PC-3 (cell line): ENCODE measurements around the gene TRAPPC3L. TPM values are rescaled to one million over a fixed set of nuclear protein-coding genes. Genes with fewer than 3 reads are reported as not detected.

Experiments used
- ATAC-seq: fragments of 200-7000 bp; cut with Tn5 transposase; 2 replicates; pipeline ENCODE4 v1.9.1; 2020; ENCODE audit warnings: mild to moderate bottlenecking, moderate library complexity
- BruUV-seq: library from RNA; stranded (reverse); fragments of 400-500 nt; replicated peaks from 2 replicates; lab custom pipeline; 2021; lab: Mats Ljungman, UMichigan
- CTCF ChIA-PET: fragments of 300-600 bp; sonication (Branson Sonifier 250); formaldehyde crosslinking; loops from one replicate; lab custom pipeline; 2022; ENCODE audit warnings: antibody characterized with exemption; lab: Charles Lee
- POLR2A ChIA-PET: fragments of 300-600 bp; sonication (Branson Sonifier 250); formaldehyde crosslinking; loops from one replicate; lab custom pipeline; 2022; ENCODE audit warnings: antibody characterized with exemption; ENCODE audit not compliant: unreplicated experiment; lab: Charles Lee
- DNase-seq: peaks from one replicate; pipeline ENCODE4 v3.0.0-alpha.2; 2015
- H2AFZ ChIP-seq: fragments of 300-600 bp; sonication (generic); 2 replicates; pipeline ENCODE4 v1.6.0; 2016; ENCODE audit warnings: antibody characterized with exemption, low read length
- H3F3A ChIP-seq: fragments of 300-600 bp; sonication (generic); one replicate; pipeline ENCODE4 v1.6.0; 2017; ENCODE audit warnings: antibody characterized with exemption, low read length, control low read depth, mild to moderate bottlenecking; ENCODE audit not compliant: unreplicated experiment
- H3K27ac ChIP-seq: fragments of 300-600 bp; sonication (generic); 2 replicates; pipeline ENCODE4 v1.5.1; 2016; ENCODE audit warnings: mild to moderate bottlenecking, low read length
- H3K27me3 ChIP-seq: fragments of 300-600 bp; sonication (generic); 2 replicates; pipeline ENCODE4 v1.6.1; 2016; ENCODE audit warnings: low read length, mixed read lengths
- H3K36me3 ChIP-seq: fragments of 300-600 bp; sonication (generic); 2 replicates; pipeline ENCODE4 v1.6.1; 2016; ENCODE audit warnings: low read depth, mixed run types, low read length, mixed read lengths
- H3K4me1 ChIP-seq: fragments of 300-600 bp; sonication (generic); 2 replicates; pipeline ENCODE4 v1.5.1; 2016; ENCODE audit warnings: low read length; ENCODE audit not compliant: insufficient read depth
- H3K4me2 ChIP-seq: fragments of 300-600 bp; sonication (generic); 2 replicates; pipeline ENCODE4 v1.6.0; 2016; ENCODE audit warnings: low read length
- H3K4me3 ChIP-seq: fragments of 300-600 bp; sonication (generic); 2 replicates; pipeline ENCODE4 v1.5.1; 2016; ENCODE audit warnings: mild to moderate bottlenecking, low read length, mixed read lengths
- H3K79me2 ChIP-seq: fragments of 300-600 bp; sonication (generic); 2 replicates; pipeline ENCODE4 v1.6.1; 2017; ENCODE audit warnings: low read length, mixed read lengths
- H3K9ac ChIP-seq: fragments of 300-600 bp; sonication (generic); 2 replicates; pipeline ENCODE4 v1.6.0; 2016; ENCODE audit warnings: mild to moderate bottlenecking, low read length
- H3K9me2 ChIP-seq: fragments of 300-600 bp; sonication (generic); replicated peaks from 2 replicates; pipeline ENCODE4 v1.6.1; 2016; ENCODE audit warnings: mixed run types, low read length, mixed read lengths
- H3K9me3 ChIP-seq: fragments of 300-600 bp; sonication (generic); 2 replicates; pipeline ENCODE4 v1.6.1; 2016; ENCODE audit warnings: low read length, mixed read lengths
- H4K20me1 ChIP-seq: fragments of 300-600 bp; sonication (generic); 2 replicates; pipeline ENCODE4 v1.6.1; 2016; ENCODE audit warnings: low read length, mixed read lengths
- EZH2 ChIP-seq: fragments of 300-600 bp; sonication (generic); IDR thresholded peaks from one replicate; pipeline ENCODE4 v1.6.1; 2017; ENCODE audit warnings: antibody characterized with exemption, mild to moderate bottlenecking, low read length; ENCODE audit not compliant: unreplicated experiment
- EZH2phosphoT487 ChIP-seq: fragments of 300-600 bp; sonication (generic); IDR thresholded peaks from 2 replicates; pipeline ENCODE4 v1.6.1; 2018; ENCODE audit warnings: mild to moderate bottlenecking, antibody characterized with exemption, low read length, borderline replicate concordance
- intact Hi-C: fragments of 100-400 bp; cut with micrococcal nuclease; formaldehyde crosslinking; loops from 2 replicates; pipeline ENCODE4 v1.9.0; 2023
- total RNA-seq: library from RNA; depleted of rRNA; stranded (reverse); fragments of >200 nt; gene quantifications from 2 replicates; pipeline ENCODE4 v1.2.3, GENCODE V29; 2014
- TF ChIP-seq, protein P1 (sequence below): fragments of 300-600 bp; sonication (generic); conservative IDR thresholded peaks from 2 replicates; pipeline ENCODE4 v1.5.1; 2017; ENCODE audit warnings: antibody characterized with exemption, low read depth, mild to moderate bottlenecking, low read length

Gene TRAPPC3L
- total RNA-seq, 1 experiment from 2014 or later, result not detected

DNA sequence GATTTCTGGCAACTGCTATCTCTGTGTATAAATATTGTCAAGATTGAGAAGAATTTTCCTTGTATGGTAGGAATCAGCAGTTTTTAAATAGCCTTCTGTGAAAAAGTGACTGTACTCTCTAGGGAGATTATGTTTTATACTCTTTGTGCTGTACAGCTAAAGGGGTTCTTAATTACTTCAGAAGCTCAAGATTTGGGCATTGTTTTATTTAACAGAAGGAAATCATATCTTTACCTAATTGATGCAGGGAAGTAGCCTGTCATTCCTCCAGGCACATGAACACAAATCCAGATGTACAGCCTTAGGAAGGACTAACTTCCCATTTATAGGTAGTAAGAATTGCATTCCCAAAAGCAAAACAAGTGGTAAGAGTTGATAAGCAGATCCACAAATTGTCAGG lies 32.8 kb downstream of the TRAPPC3L start:
- no peak overlapping the region for H2AFZ ChIP-seq
- H3K9me3 ChIP-seq, result no peaks in the 10 kb centered on the region
- no peak overlapping the region for H3K4me3 ChIP-seq
- 0 out of 2 replicates have a peak, but pooled peaks cover 5% of the 10 kb centered on the region for H3K4me1 ChIP-seq
- ChIA-PET POLR2A (no interaction called here), CTCF (no interaction called here)
- TF ChIP-seq EZH2phosphoT487 (no peak), EZH2 (no peak)
- TF ChIP-seq, protein P1, sequence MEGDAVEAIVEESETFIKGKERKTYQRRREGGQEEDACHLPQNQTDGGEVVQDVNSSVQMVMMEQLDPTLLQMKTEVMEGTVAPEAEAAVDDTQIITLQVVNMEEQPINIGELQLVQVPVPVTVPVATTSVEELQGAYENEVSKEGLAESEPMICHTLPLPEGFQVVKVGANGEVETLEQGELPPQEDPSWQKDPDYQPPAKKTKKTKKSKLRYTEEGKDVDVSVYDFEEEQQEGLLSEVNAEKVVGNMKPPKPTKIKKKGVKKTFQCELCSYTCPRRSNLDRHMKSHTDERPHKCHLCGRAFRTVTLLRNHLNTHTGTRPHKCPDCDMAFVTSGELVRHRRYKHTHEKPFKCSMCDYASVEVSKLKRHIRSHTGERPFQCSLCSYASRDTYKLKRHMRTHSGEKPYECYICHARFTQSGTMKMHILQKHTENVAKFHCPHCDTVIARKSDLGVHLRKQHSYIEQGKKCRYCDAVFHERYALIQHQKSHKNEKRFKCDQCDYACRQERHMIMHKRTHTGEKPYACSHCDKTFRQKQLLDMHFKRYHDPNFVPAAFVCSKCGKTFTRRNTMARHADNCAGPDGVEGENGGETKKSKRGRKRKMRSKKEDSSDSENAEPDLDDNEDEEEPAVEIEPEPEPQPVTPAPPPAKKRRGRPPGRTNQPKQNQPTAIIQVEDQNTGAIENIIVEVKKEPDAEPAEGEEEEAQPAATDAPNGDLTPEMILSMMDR, result no peak
- no peaks in the 10 kb centered on the region for H3K79me2 ChIP-seq
- intact Hi-C loops, result no loop called here
- no peak overlapping the region for H3K9ac ChIP-seq
- no peaks in the 10 kb centered on the region for H3K36me3 ChIP-seq
- H3F3A ChIP-seq, result no peaks in the 10 kb centered on the region
- H3K9me2 ChIP-seq, result no peaks in the 10 kb centered on the region
- DNase-seq, result no peak
- H3K4me2 ChIP-seq, result no peak overlapping the region
- no peaks in the 10 kb centered on the region for H4K20me1 ChIP-seq
- no peaks in the 10 kb centered on the region for H3K27me3 ChIP-seq
- BruUV-seq, result no TSS peak
- no peak for ATAC-seq
- H3K27ac ChIP-seq, result no peak overlapping the region

GRCh38 chr6:116512111-116512559 lies 33.3 kb downstream of the TRAPPC3L start:
- Histone ChIP-seq H3K27ac (no peak overlapping the region), H3K9ac (no peak overlapping the region), H3K9me3 (no peaks in the 10 kb centered on the region), H3K79me2 (no peaks in the 10 kb centered on the region), H3K36me3 (no peaks in the 10 kb centered on the region), H4K20me1 (no peaks in the 10 kb centered on the region), H3K4me3 (no peak overlapping the region), H2AFZ (peak overlapping the region; percentile 59; the same call in 1 of the 2 replicates), H3K4me2 (no peak overlapping the region), H3K9me2 (no peaks in the 10 kb centered on the region), H3F3A (no peaks in the 10 kb centered on the region), H3K27me3 (no peaks in the 10 kb centered on the region), H3K4me1 (0 out of 2 replicates have a peak, but pooled peaks cover 5% of the 10 kb centered on the region)
- ChIA-PET POLR2A (no interaction called here), CTCF (interaction anchor here (0.6 to 1.0 kb wide), 5 partner anchors 18 to 66 kb away, joined by 3 to 9 read pairs (median 4); no protein-coding TSS in a partner anchor)
- intact Hi-C loops, result no loop called here
- ATAC-seq, result no peak
- TF ChIP-seq EZH2phosphoT487 (no peak), EZH2 (no peak)
- TF ChIP-seq, protein P1, result no peak
- no peak for DNase-seq
- BruUV-seq, result no TSS peak

DNA sequence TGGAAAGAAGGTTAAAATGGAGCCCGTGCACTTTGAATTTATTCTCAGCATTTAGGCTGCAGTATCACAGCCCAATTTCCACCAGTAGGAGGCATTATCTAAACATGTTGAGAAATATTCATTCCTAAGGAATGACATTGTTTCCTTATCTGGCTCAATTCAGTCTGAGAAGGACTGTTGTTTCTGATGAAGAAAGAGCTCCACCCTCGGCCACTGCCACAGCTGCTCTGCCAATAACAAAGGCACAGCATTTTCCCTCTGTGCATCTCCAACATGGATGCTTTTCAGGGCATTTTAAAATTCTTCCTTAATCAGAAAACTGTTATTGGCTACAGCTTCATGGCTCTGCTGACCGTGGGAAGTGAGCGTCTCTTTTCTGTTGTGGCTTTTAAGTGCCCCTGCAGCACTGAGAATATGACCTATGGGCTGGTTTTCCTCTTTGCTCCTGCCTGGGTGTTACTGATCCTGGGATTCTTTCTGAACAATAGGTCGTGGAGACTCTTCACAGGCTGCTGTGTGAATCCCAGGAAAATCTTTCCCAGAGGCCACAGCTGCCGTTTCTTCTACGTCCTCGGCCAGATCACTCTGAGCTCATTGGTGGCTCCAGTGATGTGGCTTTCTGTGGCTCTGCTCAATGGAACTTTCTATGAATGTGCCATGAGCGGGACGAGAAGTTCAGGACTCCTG lies 33.9 kb downstream of the TRAPPC3L start, which contains the start of gene CALHM5:
CALHM5 (plus strand) TSS at position 216 of the 687 bp plus-strand sequence; CDS start at position 274, 58 bp downstream.
- DNase-seq (peak; percentile 83), ATAC-seq (peak; percentile 81)
- no peak within 1 kb of the TSS for H3K4me3 ChIP-seq
- no peaks in the 10 kb centered on the region for H3K36me3 ChIP-seq
- H3K9me3 ChIP-seq, result no peaks in the 10 kb centered on the region
- POLR2A ChIA-PET, result no interaction called here
- TF ChIP-seq, protein P1, result peak; percentile 71
- TF ChIP-seq EZH2phosphoT487, result no peak
- no peaks in the 10 kb centered on the region for H3K79me2 ChIP-seq
- H3K9me2 ChIP-seq, result no peaks in the 10 kb centered on the region
- intact Hi-C loops, result no loop called here
- no peaks in the 10 kb centered on the region for H3F3A ChIP-seq
- H2AFZ ChIP-seq, result peak within 1 kb of the TSS; percentile 59; the same call in 1 of the 2 replicates
- CTCF ChIA-PET, result interaction anchor here (0.6 to 1.0 kb wide), 5 partner anchors 19 to 65 kb away, joined by 3 to 9 read pairs (median 4); no protein-coding TSS in a partner anchor
- no peak within 1 kb of the TSS for H3K4me2 ChIP-seq
- H3K27me3 ChIP-seq, result no peaks in the 10 kb centered on the region
- no peaks in the 10 kb centered on the region for H4K20me1 ChIP-seq
- no peak within 1 kb of the TSS for H3K9ac ChIP-seq
- 0 out of 2 replicates have a peak, but pooled peaks cover 5% of the 10 kb centered on the region for H3K4me1 ChIP-seq
- no TSS peak for BruUV-seq
- H3K27ac ChIP-seq, result no peak within 1 kb of the TSS
